ENCODE measurements around the gene ACYP2. TPM values are rescaled to one million over a fixed set of nuclear protein-coding genes. Genes with fewer than 3 reads are reported as not detected.

Gene ACYP2
- total RNA-seq, 2 donors from 2014 or later: 9.8 to 10.3 TPM

GRCh38 chr2:54227798-54228197 is 112.4 kb downstream of the ACYP2 start:
- Mint-ChIP-seq H3K4me1 (no peaks in the 10 kb centered on the region), H3K27ac (no peak overlapping the region), H3K4me3 (no peak overlapping the region), H3K27me3 (no peaks in the 10 kb centered on the region), H3K36me3 (ENCODE audit: low read depth) (peaks cover 2% of the 10 kb centered on the region)
- ATAC-seq (no peak), DNase-seq (no peak)
- H3K9me3 ChIP-seq (ENCODE audit: control insufficient read depth, low read length, poor library complexity, severe bottlenecking): no peaks in the 10 kb centered on the region

GRCh38 chr2:54228945-54229344 is 113.5 kb downstream of the ACYP2 start:
- H3K4me3 Mint-ChIP-seq: no peak overlapping the region
- DNase-seq (no peak), ATAC-seq (no peak)
- no peaks in the 10 kb centered on the region for H3K27me3 Mint-ChIP-seq
- no peaks in the 10 kb centered on the region for H3K4me1 Mint-ChIP-seq
- H3K27ac Mint-ChIP-seq: peak overlapping the region; percentile 9
- no peaks in the 10 kb centered on the region for H3K9me3 ChIP-seq (ENCODE audit: control insufficient read depth, low read length, poor library complexity, severe bottlenecking)
- peaks cover 2% of the 10 kb centered on the region for H3K36me3 Mint-ChIP-seq (ENCODE audit: low read depth)

GRCh38 chr2:54233832-54234649 is 118.6 kb downstream of the ACYP2 start:
- Mint-ChIP-seq H3K4me1 (no peaks in the 10 kb centered on the region), H3K27me3 (no peaks in the 10 kb centered on the region), H3K27ac (no peak overlapping the region), H3K4me3 (no peak overlapping the region), H3K36me3 (ENCODE audit: low read depth) (peaks cover 4% of the 10 kb centered on the region)
- no peak for ATAC-seq
- no peak for DNase-seq
- peaks cover 2% of the 10 kb centered on the region for H3K9me3 ChIP-seq (ENCODE audit: control insufficient read depth, low read length, poor library complexity, severe bottlenecking)

GRCh38 chr2:54237428-54237827 is 122.0 kb downstream of the ACYP2 start:
- peaks cover 3% of the 10 kb centered on the region for H3K9me3 ChIP-seq (ENCODE audit: control insufficient read depth, low read length, poor library complexity, severe bottlenecking)
- Mint-ChIP-seq H3K4me1 (no peaks in the 10 kb centered on the region), H3K27me3 (no peaks in the 10 kb centered on the region), H3K4me3 (no peak overlapping the region), H3K27ac (no peak overlapping the region), H3K36me3 (ENCODE audit: low read depth) (peaks cover 4% of the 10 kb centered on the region)
- ATAC-seq (no peak), DNase-seq (no peak)

- no peak overlapping the region for H3K4me3 Mint-ChIP-seq
- peaks cover 3% of the 10 kb centered on the region for H3K9me3 ChIP-seq (ENCODE audit: control insufficient read depth, low read length, poor library complexity, severe bottlenecking)
- H3K36me3 Mint-ChIP-seq (ENCODE audit: low read depth): peaks cover 4% of the 10 kb centered on the region
- DNase-seq: no peak
- ATAC-seq: no peak
- no peaks in the 10 kb centered on the region for H3K4me1 Mint-ChIP-seq
- H3K27ac Mint-ChIP-seq: no peak overlapping the region
- H3K27me3 Mint-ChIP-seq: no peaks in the 10 kb centered on the region
Measured at GRCh38 chr2:54239427-54239826, 124.0 kb downstream of the ACYP2 start.

- H3K4me1 Mint-ChIP-seq: no peaks in the 10 kb centered on the region
- no peak overlapping the region for H3K27ac Mint-ChIP-seq
- H3K27me3 Mint-ChIP-seq: no peaks in the 10 kb centered on the region
- peaks cover 3% of the 10 kb centered on the region for H3K9me3 ChIP-seq (ENCODE audit: control insufficient read depth, low read length, poor library complexity, severe bottlenecking)
- no peak overlapping the region for H3K4me3 Mint-ChIP-seq
- DNase-seq: no peak
- peaks cover 4% of the 10 kb centered on the region for H3K36me3 Mint-ChIP-seq (ENCODE audit: low read depth)
- no peak for ATAC-seq
Measured at GRCh38 chr2:54240515-54241469, 125.4 kb downstream of the ACYP2 start.

GRCh38 chr2:54247115-54247514 is 131.7 kb downstream of the ACYP2 start:
- DNase-seq (no peak), ATAC-seq (no peak)
- Mint-ChIP-seq H3K36me3 (ENCODE audit: low read depth) (peaks cover 2% of the 10 kb centered on the region), H3K27ac (no peak overlapping the region), H3K4me3 (no peak overlapping the region), H3K4me1 (no peaks in the 10 kb centered on the region), H3K27me3 (no peaks in the 10 kb centered on the region)
- no peaks in the 10 kb centered on the region for H3K9me3 ChIP-seq (ENCODE audit: control insufficient read depth, low read length, poor library complexity, severe bottlenecking)

GRCh38 chr2:54249629-54250028 is 134.2 kb downstream of the ACYP2 start:
- no peaks in the 10 kb centered on the region for H3K9me3 ChIP-seq (ENCODE audit: control insufficient read depth, low read length, poor library complexity, severe bottlenecking)
- no peaks in the 10 kb centered on the region for H3K4me1 Mint-ChIP-seq
- H3K36me3 Mint-ChIP-seq (ENCODE audit: low read depth): peaks cover 2% of the 10 kb centered on the region
- no peak overlapping the region for H3K27ac Mint-ChIP-seq
- no peak overlapping the region for H3K4me3 Mint-ChIP-seq
- ATAC-seq (no peak), DNase-seq (no peak)
- H3K27me3 Mint-ChIP-seq: no peaks in the 10 kb centered on the region

GRCh38 chr2:54254180-54254579 is 138.8 kb downstream of the ACYP2 start:
- peaks cover 2% of the 10 kb centered on the region for H3K36me3 Mint-ChIP-seq (ENCODE audit: low read depth)
- no peak overlapping the region for H3K27ac Mint-ChIP-seq
- no peak overlapping the region for H3K4me3 Mint-ChIP-seq
- H3K4me1 Mint-ChIP-seq: no peaks in the 10 kb centered on the region
- H3K9me3 ChIP-seq (ENCODE audit: control insufficient read depth, low read length, poor library complexity, severe bottlenecking): no peaks in the 10 kb centered on the region
- DNase-seq: no peak
- no peaks in the 10 kb centered on the region for H3K27me3 Mint-ChIP-seq
- no peak for ATAC-seq

- no peaks in the 10 kb centered on the region for H3K4me1 Mint-ChIP-seq
- no peak overlapping the region for H3K4me3 Mint-ChIP-seq
- H3K27me3 Mint-ChIP-seq: no peaks in the 10 kb centered on the region
- H3K27ac Mint-ChIP-seq: no peak overlapping the region
- peaks cover 2% of the 10 kb centered on the region for H3K36me3 Mint-ChIP-seq (ENCODE audit: low read depth)
- H3K9me3 ChIP-seq (ENCODE audit: control insufficient read depth, low read length, poor library complexity, severe bottlenecking): no peaks in the 10 kb centered on the region
- DNase-seq (no peak), ATAC-seq (no peak)
Measured at GRCh38 chr2:54255230-54256090, 140.0 kb downstream of the ACYP2 start.

GRCh38 chr2:54256091-54256694 is 140.8 kb downstream of the ACYP2 start, which contains the start of gene TSPYL6:
Gene TSPYL6, minus strand, starts transcription at chr2:54256229. Its CDS starts 78 bp downstream, at chr2:54256151.
- DNase-seq (no peak), ATAC-seq (no peak)
- no peaks in the 10 kb centered on the region for H3K9me3 ChIP-seq (ENCODE audit: control insufficient read depth, low read length, poor library complexity, severe bottlenecking)
- H3K27me3 Mint-ChIP-seq: no peaks in the 10 kb centered on the region
- peaks cover 2% of the 10 kb centered on the region for H3K36me3 Mint-ChIP-seq (ENCODE audit: low read depth)
- no peak within 1 kb of the TSS for H3K4me3 Mint-ChIP-seq
- no peak within 1 kb of the TSS for H3K27ac Mint-ChIP-seq
- no peaks in the 10 kb centered on the region for H3K4me1 Mint-ChIP-seq

- Mint-ChIP-seq H3K4me3 (no peak overlapping the region), H3K4me1 (no peaks in the 10 kb centered on the region), H3K36me3 (ENCODE audit: low read depth) (peaks cover 2% of the 10 kb centered on the region), H3K27me3 (no peaks in the 10 kb centered on the region), H3K27ac (no peak overlapping the region)
- H3K9me3 ChIP-seq (ENCODE audit: control insufficient read depth, low read length, poor library complexity, severe bottlenecking): no peaks in the 10 kb centered on the region
- ATAC-seq (no peak), DNase-seq (no peak)
Measured at GRCh38 chr2:54258166-54258565, 142.8 kb downstream of the ACYP2 start.

Measured in T-helper 17 cell (primary cell).